ENCODE results near the gene ACOD1. TPM values are rescaled to one million over a fixed set of nuclear protein-coding genes. Genes with fewer than 3 reads are reported as not detected.
A peak's percentile ranks its signal among the peaks of the same experiment; 100 is the strongest.

ACOD1 gene
- total RNA-seq, 1 experiment from 2014 or later: not detected

DNA sequence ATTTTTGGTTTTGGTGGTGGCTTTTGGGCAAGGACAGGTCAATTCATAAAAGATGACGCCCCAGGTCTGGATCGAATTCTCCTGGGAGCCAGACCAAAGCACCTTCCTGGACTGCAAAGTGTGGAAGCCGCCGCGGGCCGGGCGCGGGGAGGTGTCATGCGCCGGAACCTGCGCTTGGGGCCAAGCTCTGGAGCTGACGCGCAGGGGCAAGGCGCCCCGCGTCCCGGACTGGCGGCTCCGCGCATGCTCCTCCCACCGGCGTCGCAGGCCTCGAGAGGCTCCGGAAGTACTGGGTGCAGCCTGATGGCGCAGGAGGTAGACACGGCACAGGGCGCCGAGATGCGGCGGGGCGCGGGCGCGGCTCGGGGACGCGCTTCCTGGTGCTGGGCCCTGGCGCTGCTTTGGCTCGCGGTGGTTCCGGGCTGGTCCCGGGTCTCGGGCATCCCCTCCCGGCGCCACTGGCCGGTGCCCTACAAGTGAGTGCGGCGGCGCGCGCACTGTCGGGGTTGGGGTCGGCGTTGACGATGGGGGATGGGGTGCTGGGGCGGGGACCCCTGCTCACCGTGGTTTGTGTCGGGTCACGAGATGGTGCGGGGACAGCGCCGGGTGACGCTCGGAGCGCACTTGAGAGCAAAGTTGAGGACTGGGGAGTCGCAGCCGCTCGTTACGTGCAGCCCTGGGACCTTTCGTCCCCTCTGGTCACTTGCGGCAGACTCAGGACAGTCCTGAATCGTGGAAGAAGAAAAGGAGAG is 43.7 kb downstream of the ACOD1 start, which contains the start of gene CLN5:
CLN5 (plus strand) TSS at position 286 of the 752 bp plus-strand sequence; CDS start at position 304, 18 bp downstream.
- peak; percentile 95 for DNase-seq (ENCODE audit: low spot score)

DNA sequence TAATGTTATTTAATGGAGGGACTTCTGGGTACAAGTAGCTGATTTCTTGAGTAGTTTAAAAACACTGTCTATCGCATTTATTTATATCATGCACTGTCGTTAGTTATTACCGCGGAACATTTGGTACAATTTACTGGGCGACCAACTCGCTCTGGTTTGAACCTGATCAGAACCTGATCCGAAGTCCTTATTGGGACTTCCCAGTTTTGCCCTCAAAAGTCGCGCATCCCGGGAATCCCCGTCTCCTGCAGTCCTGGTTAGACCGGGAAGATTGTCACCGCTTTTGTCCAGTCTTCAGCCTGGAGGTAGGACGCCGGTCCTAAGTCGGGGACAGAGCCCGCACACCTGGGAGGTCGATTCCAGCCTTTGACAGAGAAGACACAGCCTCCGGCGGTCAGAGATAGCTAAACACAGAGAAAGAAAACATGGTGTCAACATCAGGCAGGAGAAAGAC is 44.3 kb downstream of the ACOD1 start:
- no peak for DNase-seq (ENCODE audit: low spot score)

DNA sequence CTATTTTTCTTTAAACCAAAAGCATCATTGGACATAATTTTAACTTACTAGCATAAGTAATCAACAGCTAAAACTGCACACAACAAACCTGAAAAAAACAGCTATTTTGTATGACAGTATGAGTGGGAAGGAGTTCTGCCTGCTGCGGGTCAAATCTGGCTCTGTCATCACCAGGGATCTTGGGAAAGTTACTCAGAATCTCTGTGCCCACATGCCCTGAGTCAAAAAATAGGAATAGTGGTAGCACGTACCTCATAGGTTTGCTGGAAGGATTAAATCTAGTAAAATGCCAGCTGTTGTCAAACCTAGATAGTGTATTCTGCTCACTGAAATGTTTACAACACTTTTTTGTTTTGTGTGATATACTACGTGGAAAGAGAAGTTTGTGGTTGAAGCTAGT is 44.7 kb downstream of the ACOD1 start:
- DNase-seq (ENCODE audit: low spot score): no peak

DNA sequence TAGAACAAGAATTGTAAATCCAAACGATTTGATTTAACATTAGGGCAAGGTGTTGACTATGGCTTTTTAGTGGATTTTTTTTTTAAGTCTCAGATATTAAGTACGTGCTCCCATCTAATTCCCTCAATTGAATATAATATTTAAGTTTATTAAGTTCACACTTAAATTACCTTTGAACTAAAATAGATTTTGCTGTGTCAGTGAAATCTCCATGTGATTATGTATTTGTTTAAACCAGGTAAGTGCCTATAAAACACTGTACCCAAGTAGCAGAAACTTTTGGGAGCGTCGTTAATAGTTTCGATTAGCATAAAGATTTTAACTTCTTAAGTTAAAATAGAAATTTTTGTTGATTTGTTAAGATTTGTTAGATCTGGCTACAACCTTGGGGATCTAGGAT is 45.2 kb downstream of the ACOD1 start:
- DNase-seq (ENCODE audit: low spot score): no peak

DNA sequence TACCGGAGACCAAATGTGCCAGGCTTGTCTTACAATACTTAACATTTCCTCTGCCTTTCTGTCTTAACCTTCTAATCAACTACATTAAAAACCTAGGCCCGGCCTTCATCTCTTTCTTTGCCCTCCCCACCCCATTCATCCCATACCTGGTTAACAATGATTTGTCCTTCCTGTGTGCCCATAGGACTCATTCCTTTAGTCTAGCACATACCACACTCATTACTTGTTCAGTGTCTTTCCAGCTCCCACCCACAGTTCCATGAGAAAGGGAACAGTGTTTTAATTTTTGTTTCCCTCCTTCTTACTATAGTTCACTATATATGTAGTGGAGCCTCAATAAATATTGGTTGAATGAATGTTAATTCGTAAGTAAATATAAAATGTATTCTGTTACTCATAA is 46.0 kb downstream of the ACOD1 start:
- no peak for DNase-seq (ENCODE audit: low spot score)

DNA sequence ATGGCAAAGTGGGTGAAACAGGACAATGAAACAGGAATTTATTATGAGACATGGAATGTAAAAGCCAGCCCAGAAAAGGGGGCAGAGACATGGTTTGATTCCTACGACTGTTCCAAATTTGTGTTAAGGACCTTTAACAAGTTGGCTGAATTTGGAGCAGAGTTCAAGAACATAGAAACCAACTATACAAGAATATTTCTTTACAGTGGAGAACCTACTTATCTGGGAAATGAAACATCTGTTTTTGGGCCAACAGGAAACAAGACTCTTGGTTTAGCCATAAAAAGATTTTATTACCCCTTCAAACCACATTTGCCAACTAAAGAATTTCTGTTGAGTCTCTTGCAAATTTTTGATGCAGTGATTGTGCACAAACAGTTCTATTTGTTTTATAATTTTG is 52.2 kb downstream of the ACOD1 start:
- DNase-seq (ENCODE audit: low spot score): no peak

DNA sequence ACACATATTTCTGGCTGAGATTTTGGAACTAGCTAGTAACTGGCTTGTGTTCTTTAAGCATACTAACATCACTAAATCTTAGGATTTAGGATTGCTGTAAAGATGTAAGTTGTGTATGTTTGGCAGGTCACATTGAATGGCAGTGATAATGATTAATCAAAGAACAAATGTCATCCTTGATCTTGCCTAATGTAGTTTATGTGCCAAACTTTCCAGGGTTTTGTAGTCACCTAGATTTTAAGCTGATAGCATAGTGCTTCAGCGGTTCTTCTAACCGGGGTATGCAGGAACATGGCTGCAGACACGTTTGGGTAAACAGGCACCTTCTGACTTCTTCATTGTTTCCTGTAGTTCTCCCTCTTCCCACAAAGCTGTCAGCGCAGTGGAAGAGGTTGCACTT is 53.2 kb downstream of the ACOD1 start:
- DNase-seq (ENCODE audit: low spot score): no peak

GRCh38 chr13:77001963-77002587 is 53.8 kb downstream of the ACOD1 start:
- DNase-seq (ENCODE audit: low spot score): no peak

- DNase-seq (ENCODE audit: low spot score): peak; percentile 49
Measured at GRCh38 chr13:77002590-77003190, 54.4 kb downstream of the ACOD1 start.

Other genes starting within 250 kb of the ACOD1 start
- gene KCTD12, start 62.1 kb upstream of the ACOD1 start, total RNA-seq (2014; rRNA removed; shearing (Covaris generic)): 6.4 and 7.4 TPM in 2 replicates
- 11.1 and 11.7 TPM in 2 replicates for gene CLN5, start 43.6 kb downstream of the ACOD1 start, total RNA-seq (2014; rRNA removed; shearing (Covaris generic))
- 40.0 and 49.2 TPM in 2 replicates for gene FBXL3, start 78.6 kb downstream of the ACOD1 start, total RNA-seq (2014; rRNA removed; shearing (Covaris generic))